ENCODE results near the gene CLDN25.

GRCh38 chr11:113779496-113779895 lies at the start of gene CLDN25:
- TF ChIP-seq CTCF (IDR thresholded peaks at IDR 0.05; ENCODE audit: insufficient read depth, low read depth, low read length) (no peak), EZH2 (IDR thresholded peaks at IDR 0.05; ENCODE audit: insufficient read depth, low read length) (no peak)

Data from astrocyte (in vitro differentiated cells and primary cell).